Upper lobe of left lung (tissue), 6 donors: ENCODE data around the gene WAPL. TPM values are rescaled to one million over a fixed set of nuclear protein-coding genes. Genes with fewer than 3 reads are reported as not detected.

Experiments
- ATAC-seq, 2 donors: fragments of 200-7000 bp; cut with Tn5 transposase; one replicate each; pipeline ENCODE4 v1.9.1; 2022; ENCODE audit warnings: mild to moderate bottlenecking in 2 of 2, moderate library complexity in 2 of 2; ENCODE audit not compliant: low FRiP score in 2 of 2
- DNase-seq, 2 donors: peaks; one replicate each; pipeline ENCODE4 v3.0.0-alpha.2; 2019 to 2020
- H3K27ac ChIP-seq, 4 donors: fragments of 200-600 bp; sonication (generic); one replicate each; pipeline ENCODE4 v1.5.1; 2016 to 2019
- H3K27me3 ChIP-seq, 4 donors: fragments of 200-600 bp; sonication (generic); one replicate each; pipeline ENCODE4 v1.5.1; 2017 to 2019
- H3K36me3 ChIP-seq, 4 donors: fragments of 200-600 bp; sonication (generic); one replicate each; pipeline ENCODE4 v1.5.1; 2016 to 2019
- H3K4me1 ChIP-seq, 4 donors: fragments of 200-600 bp; sonication (generic); one replicate each; pipeline ENCODE4 v1.5.1; 2018 to 2019
- H3K4me3 ChIP-seq, 4 donors: fragments of 200-600 bp; sonication (generic); one replicate each; pipeline ENCODE4 v1.5.1; 2017 to 2019; ENCODE audit warnings: mild to moderate bottlenecking in 2 of 4, moderate library complexity in 1 of 4
- H3K9me3 ChIP-seq, 4 donors: fragments of 200-600 bp; sonication (generic); one replicate each; pipeline ENCODE4 v1.5.1; 2018 to 2019
- EP300 ChIP-seq, 4 donors: sonication (generic); formaldehyde crosslinking; IDR thresholded peaks; one replicate each; pipeline ENCODE4 v1.5.1; 2017; ENCODE audit warnings: antibody characterized with exemption in 4 of 4, control low read depth in 2 of 4
- POLR2A ChIP-seq, 4 donors: fragments of 450-650 bp; IDR thresholded peaks; one replicate each; pipeline ENCODE4 v1.5.1; 2016 to 2017; ENCODE audit warnings: antibody characterized with exemption in 4 of 4, mild to moderate bottlenecking in 2 of 4
- POLR2AphosphoS5 ChIP-seq, 2 donors: sonication (generic); formaldehyde crosslinking; IDR thresholded peaks; one replicate each; pipeline ENCODE4 v1.5.1; 2017; ENCODE audit warnings: antibody characterized with exemption in 2 of 2
- WGBS, 2 donors: methylation state at CpG; one replicate each; pipeline ENCODE4 v1.1.5; 2017 to 2018; 5-methylcytosine and 5-hydroxymethylcytosine counted together
- total RNA-seq, 6 donors: library from RNA; depleted of rRNA in 4 of 6; stranded (reverse); fragments of >200 nt in 4 of 6; gene quantifications; one replicate each; pipeline versions ENCODE4 v1.1.0 to v1.2.1, GENCODE V29; 2016 to 2021
- TF ChIP-seq, protein P1 (sequence below), 6 experiments: fragments of 450-650 bp in 4 of 6; fragments of 200-600 bp in 2 of 6; sonication (generic) in 2 of 6; IDR thresholded peaks; one replicate each; pipeline ENCODE4 v1.5.1; 2016 to 2019; ENCODE audit warnings: antibody characterized with exemption in 6 of 6
- donor health status: DM: no; HTN: no; CAD: no; lungs with moderate emphysema.
- donor health status: DM: no; HTN: yes; CAD: no; lungs with severe emphysema.

WAPL gene
- total RNA-seq, 6 donors from 2014 or later, result 24.5 to 55.2 (median 38.1) TPM

GRCh38 chr10:86393862-86394455 is 127.6 kb downstream of the WAPL start:
- no peak overlapping the region for H3K4me3 ChIP-seq
- H3K36me3 ChIP-seq, result no peaks in the 10 kb centered on the region
- H3K4me1 ChIP-seq, result peaks cover 6 to 9% (median 8%) of the 10 kb centered on the region in 4 donors
- no peak overlapping the region for H3K27ac ChIP-seq
- no peak for TF ChIP-seq POLR2A (IDR thresholded peaks at IDR 0.05)
- TF ChIP-seq POLR2AphosphoS5 (IDR thresholded peaks at IDR 0.05), result no peak
- TF ChIP-seq, protein P1, sequence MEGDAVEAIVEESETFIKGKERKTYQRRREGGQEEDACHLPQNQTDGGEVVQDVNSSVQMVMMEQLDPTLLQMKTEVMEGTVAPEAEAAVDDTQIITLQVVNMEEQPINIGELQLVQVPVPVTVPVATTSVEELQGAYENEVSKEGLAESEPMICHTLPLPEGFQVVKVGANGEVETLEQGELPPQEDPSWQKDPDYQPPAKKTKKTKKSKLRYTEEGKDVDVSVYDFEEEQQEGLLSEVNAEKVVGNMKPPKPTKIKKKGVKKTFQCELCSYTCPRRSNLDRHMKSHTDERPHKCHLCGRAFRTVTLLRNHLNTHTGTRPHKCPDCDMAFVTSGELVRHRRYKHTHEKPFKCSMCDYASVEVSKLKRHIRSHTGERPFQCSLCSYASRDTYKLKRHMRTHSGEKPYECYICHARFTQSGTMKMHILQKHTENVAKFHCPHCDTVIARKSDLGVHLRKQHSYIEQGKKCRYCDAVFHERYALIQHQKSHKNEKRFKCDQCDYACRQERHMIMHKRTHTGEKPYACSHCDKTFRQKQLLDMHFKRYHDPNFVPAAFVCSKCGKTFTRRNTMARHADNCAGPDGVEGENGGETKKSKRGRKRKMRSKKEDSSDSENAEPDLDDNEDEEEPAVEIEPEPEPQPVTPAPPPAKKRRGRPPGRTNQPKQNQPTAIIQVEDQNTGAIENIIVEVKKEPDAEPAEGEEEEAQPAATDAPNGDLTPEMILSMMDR (IDR thresholded peaks at IDR 0.05), result no peak
- DNase-seq, result no peak
- H3K9me3 ChIP-seq, result no peaks in the 10 kb centered on the region
- 62 to 69% methylated on average over 10 of the region's 10 CpGs for WGBS, 2 donors
- H3K27me3 ChIP-seq, result peaks cover 0 to 12% (median 4%) of the 10 kb centered on the region in 4 donors
- no peak for ATAC-seq

- H3K36me3 ChIP-seq, result no peaks in the 10 kb centered on the region
- no peaks in the 10 kb centered on the region for H3K9me3 ChIP-seq
- peaks cover 0 to 14% (median 4%) of the 10 kb centered on the region in 4 donors for H3K27me3 ChIP-seq
- WGBS, 2 donors, result 60 to 74% methylated on average over 9 of the region's 9 CpGs
- ATAC-seq (no peak), DNase-seq (no peak)
- TF ChIP-seq EP300 (IDR thresholded peaks at IDR 0.05) (no peak), POLR2AphosphoS5 (IDR thresholded peaks at IDR 0.05) (no peak), POLR2A (IDR thresholded peaks at IDR 0.05) (no peak)
- TF ChIP-seq, protein P1 (IDR thresholded peaks at IDR 0.05), result no peak
- H3K4me1 ChIP-seq, result peaks cover 6 to 9% (median 8%) of the 10 kb centered on the region in 4 donors
- no peak overlapping the region for H3K27ac ChIP-seq
- H3K4me3 ChIP-seq, result no peak overlapping the region
These were observed 128.2 kb downstream of the WAPL start for GRCh38 chr10:86393362-86393761.

GRCh38 chr10:86392723-86393094 is 128.9 kb downstream of the WAPL start:
- no peaks in the 10 kb centered on the region for H3K9me3 ChIP-seq
- no peak overlapping the region for H3K4me3 ChIP-seq
- no peak for DNase-seq
- H3K27ac ChIP-seq, result no peak overlapping the region
- peaks cover 0 to 20% (median 7%) of the 10 kb centered on the region in 4 donors for H3K27me3 ChIP-seq
- no peak for TF ChIP-seq EP300 (IDR thresholded peaks at IDR 0.05)
- TF ChIP-seq POLR2A (IDR thresholded peaks at IDR 0.05), result no peak
- TF ChIP-seq, protein P1 (IDR thresholded peaks at IDR 0.05), result no peak
- TF ChIP-seq POLR2AphosphoS5 (IDR thresholded peaks at IDR 0.05), result no peak
- H3K36me3 ChIP-seq, result no peaks in the 10 kb centered on the region
- no peak for ATAC-seq
- WGBS, 2 donors, result 85 to 89% methylated on average over 7 of the region's 7 CpGs
- peaks cover 6 to 9% (median 8%) of the 10 kb centered on the region in 4 donors for H3K4me1 ChIP-seq

DNA sequence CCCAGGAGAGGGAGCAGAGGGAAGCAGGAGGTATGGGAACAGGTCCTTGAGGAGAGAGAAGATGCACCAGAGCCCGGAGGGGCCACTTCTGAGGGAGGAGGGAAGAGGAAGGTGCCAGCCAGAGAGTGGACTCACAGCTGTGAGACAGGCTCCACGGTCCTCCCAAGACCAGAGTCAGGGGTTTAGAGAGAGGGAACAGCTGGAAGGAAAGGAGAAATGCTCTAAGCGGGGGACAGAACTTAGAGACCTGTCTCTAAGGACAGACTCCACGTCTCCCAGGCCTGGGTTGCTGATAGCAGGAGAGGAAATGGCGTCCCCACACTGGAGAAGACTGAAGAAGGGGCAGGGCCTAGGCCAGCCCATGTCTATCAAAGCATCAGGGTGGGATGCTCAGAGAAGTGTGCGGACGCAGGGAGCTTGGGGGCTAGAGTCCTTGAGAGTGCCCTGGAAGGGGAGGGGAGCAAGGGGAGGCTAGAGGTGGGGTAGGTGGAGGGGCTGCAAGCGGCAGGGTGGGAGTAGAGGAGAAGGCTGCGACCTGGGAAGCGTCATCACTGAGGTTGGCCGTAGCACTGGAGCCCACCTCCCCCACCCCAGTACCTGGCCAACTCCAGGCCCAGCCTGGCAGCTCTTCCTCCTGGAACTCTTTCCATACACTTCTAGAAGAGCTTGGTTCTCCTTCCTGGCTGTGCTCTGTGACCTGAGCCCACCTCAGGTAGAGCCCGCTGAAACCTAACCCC is 129.4 kb downstream of the WAPL start:
- Histone ChIP-seq H3K27me3 (peaks cover 0 to 25% (median 7%) of the 10 kb centered on the region in 4 donors), H3K27ac (no peak overlapping the region), H3K4me1 (peaks cover 6 to 9% (median 8%) of the 10 kb centered on the region in 4 donors), H3K9me3 (no peaks in the 10 kb centered on the region), H3K36me3 (no peaks in the 10 kb centered on the region), H3K4me3 (no peak overlapping the region)
- 68 to 72% methylated on average over 12 of the region's 12 CpGs for WGBS, 2 donors
- ATAC-seq (no peak), DNase-seq (no peak)
- TF ChIP-seq EP300 (IDR thresholded peaks at IDR 0.05) (no peak), POLR2A (IDR thresholded peaks at IDR 0.05) (no peak), POLR2AphosphoS5 (IDR thresholded peaks at IDR 0.05) (no peak)
- TF ChIP-seq, protein P1 (IDR thresholded peaks at IDR 0.05), result no peak
